ENCODE measurements around the gene ADRA1B. TPM values are rescaled to one million over a fixed set of nuclear protein-coding genes. Genes with fewer than 3 reads are reported as not detected.

Gene ADRA1B
- total RNA-seq, 4 donors from 2014 or later = 0.30 to 2.0 (median 2.0) TPM; not detected in 1

- 93 to 100% methylated on average over 1 of the region's 1 CpG for WGBS, 2 donors
- intact Hi-C loops (cut with DNase I; ENCODE audit: low total_unique reads) = no loop called here
- TF ChIP-seq CTCF (IDR thresholded peaks at IDR 0.05) = no peak
- no peak for TF ChIP-seq POLR2A (IDR thresholded peaks at IDR 0.05)
- DNase-seq (ENCODE audit: low spot score in 2 of 2) = no peak
- H3K4me3 ChIP-seq (ENCODE audit: low read depth, poor library complexity, severe bottlenecking) = no peak overlapping the region
Measured at GRCh38 chr5:159903131-159903530, 13.2 kb upstream of the ADRA1B start.

GRCh38 chr5:159904874-159905273 is 11.4 kb upstream of the ADRA1B start:
- DNase-seq (ENCODE audit: low spot score in 2 of 2) = no peak
- intact Hi-C loops (cut with DNase I; ENCODE audit: low total_unique reads) = no loop called here
- WGBS, 2 donors = 72 to 78% methylated on average over 1 of the region's 1 CpG
- no peak overlapping the region for H3K4me3 ChIP-seq (ENCODE audit: low read depth, poor library complexity, severe bottlenecking)
- TF ChIP-seq POLR2A (IDR thresholded peaks at IDR 0.05) = no peak
- TF ChIP-seq CTCF (IDR thresholded peaks at IDR 0.05) = no peak

- intact Hi-C loops (cut with DNase I; ENCODE audit: low total_unique reads) = no loop called here
- TF ChIP-seq POLR2A (IDR thresholded peaks at IDR 0.05) = no peak
- no peak for TF ChIP-seq CTCF (IDR thresholded peaks at IDR 0.05)
Measured at GRCh38 chr5:159905496-159905895, 10.8 kb upstream of the ADRA1B start.

GRCh38 chr5:159906463-159906862 is 9.8 kb upstream of the ADRA1B start:
- H3K4me3 ChIP-seq (ENCODE audit: low read depth, poor library complexity, severe bottlenecking) = no peak overlapping the region
- TF ChIP-seq CTCF (IDR thresholded peaks at IDR 0.05) = no peak
- TF ChIP-seq POLR2A (IDR thresholded peaks at IDR 0.05) = no peak
- intact Hi-C loops (cut with DNase I; ENCODE audit: low total_unique reads) = no loop called here
- WGBS, 2 donors = 89 to 92% methylated on average over 2 of the region's 2 CpGs
- DNase-seq (ENCODE audit: low spot score in 2 of 2) = no peak

More at GRCh38 chr5:159905496-159905895, 10.8 kb upstream of the ADRA1B start:
- no peak overlapping the region for H3K4me3 ChIP-seq (ENCODE audit: low read depth, poor library complexity, severe bottlenecking)
- DNase-seq (ENCODE audit: low spot score in 2 of 2) = no peak

- no peak for DNase-seq (ENCODE audit: low spot score in 2 of 2)
- intact Hi-C loops (cut with DNase I; ENCODE audit: low total_unique reads) = no loop called here
- no peak overlapping the region for H3K4me3 ChIP-seq (ENCODE audit: low read depth, poor library complexity, severe bottlenecking)
- 46 to 50% methylated on average over 3 of the region's 3 CpGs for whole genome bisulfite sequencing, 2 donors
- no peak for TF ChIP-seq POLR2A (IDR thresholded peaks at IDR 0.05)
- no peak for TF ChIP-seq CTCF (IDR thresholded peaks at IDR 0.05)
Measured at GRCh38 chr5:159906943-159907342, 9.3 kb upstream of the ADRA1B start.

Data from lower leg skin (tissue), 4 donors.